Ovary (tissue), 3 donors: ENCODE results near the gene ELL2.

Experiments used
- CTCF ChIP-seq, 3 donors: fragments of 450-650 bp in 2 of 3; fragments of 200-600 bp in 1 of 3; IDR thresholded peaks; one replicate each; pipeline versions ENCODE4 v1.5.1 to v1.8.0; 2016 to 2022; ENCODE audit warnings: antibody characterized with exemption in 3 of 3, mild to moderate bottlenecking in 1 of 3
- POLR2A ChIP-seq: fragments of 450-650 bp; IDR thresholded peaks from one replicate; pipeline ENCODE4 v1.6.1; 2017; ENCODE audit warnings: antibody characterized with exemption, mild to moderate bottlenecking, moderate library complexity
- donor health status: DM: no; HTN: no; CAD: no.

- TF ChIP-seq POLR2A (no peak), CTCF (IDR thresholded peaks at IDR 0.05) (no peak)
Observed at GRCh38 chr5:95986001-95986400, 24.4 kb upstream of the ELL2 start.
